HEK293 (cell line): Measurements from ENCODE around the gene IL1RAP.

ENCODE experiments used
- FEZF1 ChIP-seq: fragments of 450-650 bp; formaldehyde crosslinking; IDR thresholded peaks from 2 replicates; pipeline ENCODE4 v1.5.1; 2016; ENCODE audit warnings: missing biosample characterization, missing genetic modification characterization
- GLIS2 ChIP-seq: fragments of 450-650 bp; formaldehyde crosslinking; IDR thresholded peaks from 2 replicates; pipeline ENCODE4 v1.5.1; 2016; ENCODE audit warnings: missing biosample characterization, missing genetic modification characterization
- IKZF3 ChIP-seq: fragments of 450-650 bp; IDR thresholded peaks from 2 replicates; pipeline ENCODE4 v1.5.0; 2018; ENCODE audit warnings: missing biosample characterization, mild to moderate bottlenecking, missing genetic modification characterization, moderate library complexity
- KLF7 ChIP-seq: fragments of 450-650 bp; formaldehyde crosslinking; IDR thresholded peaks from 2 replicates; pipeline ENCODE4 v1.5.1; 2016; ENCODE audit warnings: missing biosample characterization, missing genetic modification characterization, borderline replicate concordance
- MYNN ChIP-seq: fragments of 450-650 bp; formaldehyde crosslinking; IDR thresholded peaks from 2 replicates; pipeline ENCODE4 v1.5.1; 2016; ENCODE audit warnings: missing biosample characterization, missing genetic modification characterization, borderline replicate concordance
- ZBTB17 ChIP-seq: fragments of 450-650 bp; formaldehyde crosslinking; IDR thresholded peaks from 2 replicates; pipeline ENCODE4 v1.5.1; 2016; ENCODE audit warnings: missing biosample characterization, missing genetic modification characterization
- ZBTB48 ChIP-seq: fragments of 450-650 bp; formaldehyde crosslinking; IDR thresholded peaks from 2 replicates; pipeline ENCODE4 v1.5.1; 2016; ENCODE audit warnings: missing biosample characterization, missing genetic modification characterization
- ZNF221 ChIP-seq: fragments of 450-650 bp; formaldehyde crosslinking; IDR thresholded peaks from 2 replicates; pipeline ENCODE4 v1.5.1; 2017; ENCODE audit warnings: missing biosample characterization, missing genetic modification characterization, borderline replicate concordance
- ZNF223 ChIP-seq: fragments of 450-650 bp; formaldehyde crosslinking; IDR thresholded peaks from 2 replicates; pipeline ENCODE4 v1.5.1; 2016; ENCODE audit warnings: missing biosample characterization, missing genetic modification characterization
- ZNF280D ChIP-seq: fragments of 450-650 bp; formaldehyde crosslinking; IDR thresholded peaks from 2 replicates; pipeline ENCODE4 v1.5.1; 2016; ENCODE audit warnings: missing biosample characterization, missing genetic modification characterization
- ZNF335 ChIP-seq: fragments of 450-650 bp; formaldehyde crosslinking; conservative IDR thresholded peaks from 2 replicates; pipeline ENCODE4 v1.5.1; 2016; ENCODE audit warnings: missing biosample characterization, missing genetic modification characterization
- ZNF391 ChIP-seq: fragments of 450-650 bp; formaldehyde crosslinking; IDR thresholded peaks from 2 replicates; pipeline ENCODE4 v1.5.1; 2016; ENCODE audit warnings: low read depth, missing biosample characterization, missing genetic modification characterization, borderline replicate concordance
- ZNF404 ChIP-seq: fragments of 450-650 bp; formaldehyde crosslinking; IDR thresholded peaks from 2 replicates; pipeline ENCODE4 v1.5.1; 2017; ENCODE audit warnings: missing biosample characterization, missing genetic modification characterization
- ZNF423 ChIP-seq: fragments of 450-650 bp; formaldehyde crosslinking; IDR thresholded peaks from 2 replicates; pipeline ENCODE4 v1.5.1; 2016; ENCODE audit warnings: missing biosample characterization, missing genetic modification characterization
- ZNF426 ChIP-seq: fragments of 450-650 bp; formaldehyde crosslinking; IDR thresholded peaks from 2 replicates; pipeline ENCODE4 v1.5.1; 2017; ENCODE audit warnings: missing biosample characterization, missing genetic modification characterization, mild to moderate bottlenecking, inconsistent platforms, moderate library complexity
- ZNF510 ChIP-seq: fragments of 450-650 bp; formaldehyde crosslinking; IDR thresholded peaks from 2 replicates; pipeline ENCODE4 v1.5.1; 2018; ENCODE audit warnings: mild to moderate bottlenecking, missing genetic modification characterization, missing biosample characterization; ENCODE audit not compliant: insufficient replicate concordance
- ZNF600 ChIP-seq: fragments of 450-650 bp; formaldehyde crosslinking; IDR thresholded peaks from 2 replicates; pipeline ENCODE4 v1.5.1; 2016; ENCODE audit warnings: missing biosample characterization, missing genetic modification characterization
- ZNF692 ChIP-seq: fragments of 450-650 bp; formaldehyde crosslinking; IDR thresholded peaks from 2 replicates; pipeline ENCODE4 v1.5.1; 2016; ENCODE audit warnings: missing biosample characterization, missing genetic modification characterization
- ZNF768 ChIP-seq: fragments of 450-650 bp; formaldehyde crosslinking; IDR thresholded peaks from 2 replicates; pipeline ENCODE4 v1.5.1; 2018; ENCODE audit warnings: missing biosample characterization, mild to moderate bottlenecking, missing genetic modification characterization
- ZNF785 ChIP-seq: fragments of 450-650 bp; formaldehyde crosslinking; IDR thresholded peaks from 2 replicates; pipeline ENCODE4 v1.5.1; 2016; ENCODE audit warnings: missing biosample characterization, missing genetic modification characterization
- ZNF843 ChIP-seq: fragments of 450-650 bp; formaldehyde crosslinking; IDR thresholded peaks from 2 replicates; pipeline ENCODE4 v1.5.1; 2016; ENCODE audit warnings: missing biosample characterization, missing genetic modification characterization
- ZSCAN18 ChIP-seq: fragments of 450-650 bp; formaldehyde crosslinking; IDR thresholded peaks from 2 replicates; pipeline ENCODE4 v1.5.1; 2016; ENCODE audit warnings: missing biosample characterization, missing genetic modification characterization
- TF ChIP-seq, protein P1 (sequence below): fragments of 450-650 bp; formaldehyde crosslinking; IDR thresholded peaks from 2 replicates; pipeline ENCODE4 v1.5.1; 2016; ENCODE audit warnings: missing biosample characterization, missing genetic modification characterization
- TF ChIP-seq, protein P2 (sequence below): fragments of 450-650 bp; formaldehyde crosslinking; IDR thresholded peaks from 2 replicates; pipeline ENCODE4 v1.5.1; 2016; ENCODE audit warnings: missing biosample characterization, missing genetic modification characterization

IL1RAP gene

GRCh38 chr3:190513409-190514370, at the start of gene IL1RAP (continued):
- TF ChIP-seq ZNF335 (tag by site-specific recombination) (peak; percentile 67), ZSCAN18 (tag by site-specific recombination) (no peak), ZNF221 (tag by site-specific recombination) (no peak), ZNF692 (tag by site-specific recombination) (no peak; the same call in none of the 2 replicates), ZBTB17 (peak; percentile 99), FEZF1 (tag by site-specific recombination) (no peak), IKZF3 (tag by site-specific recombination) (peak; percentile 91), ZNF600 (tag by site-specific recombination) (peak; percentile 84), ZNF280D (tag by site-specific recombination) (no peak), ZNF843 (tag by site-specific recombination) (no peak), ZNF223 (tag by site-specific recombination) (0 out of 2 replicates have a peak, but pooled peaks have one; percentile 45), ZNF404 (tag by site-specific recombination) (no peak), ZNF785 (tag by site-specific recombination) (no peak), ZNF423 (tag by site-specific recombination) (no peak), MYNN (tag by site-specific recombination) (no peak), ZNF426 (no peak), KLF7 (no peak), ZNF510 (no peak), ZNF768 (tag by site-specific recombination) (no peak), ZNF391 (tag by site-specific recombination) (no peak), GLIS2 (tag by site-specific recombination) (no peak), ZBTB48 (0 out of 2 replicates have a peak, but pooled peaks have one; percentile 26)
- TF ChIP-seq, protein P1, sequence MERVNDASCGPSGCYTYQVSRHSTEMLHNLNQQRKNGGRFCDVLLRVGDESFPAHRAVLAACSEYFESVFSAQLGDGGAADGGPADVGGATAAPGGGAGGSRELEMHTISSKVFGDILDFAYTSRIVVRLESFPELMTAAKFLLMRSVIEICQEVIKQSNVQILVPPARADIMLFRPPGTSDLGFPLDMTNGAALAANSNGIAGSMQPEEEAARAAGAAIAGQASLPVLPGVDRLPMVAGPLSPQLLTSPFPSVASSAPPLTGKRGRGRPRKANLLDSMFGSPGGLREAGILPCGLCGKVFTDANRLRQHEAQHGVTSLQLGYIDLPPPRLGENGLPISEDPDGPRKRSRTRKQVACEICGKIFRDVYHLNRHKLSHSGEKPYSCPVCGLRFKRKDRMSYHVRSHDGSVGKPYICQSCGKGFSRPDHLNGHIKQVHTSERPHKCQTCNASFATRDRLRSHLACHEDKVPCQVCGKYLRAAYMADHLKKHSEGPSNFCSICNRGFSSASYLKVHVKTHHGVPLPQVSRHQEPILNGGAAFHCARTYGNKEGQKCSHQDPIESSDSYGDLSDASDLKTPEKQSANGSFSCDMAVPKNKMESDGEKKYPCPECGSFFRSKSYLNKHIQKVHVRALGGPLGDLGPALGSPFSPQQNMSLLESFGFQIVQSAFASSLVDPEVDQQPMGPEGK (tag by site-specific recombination) = no peak
- TF ChIP-seq, protein P2, sequence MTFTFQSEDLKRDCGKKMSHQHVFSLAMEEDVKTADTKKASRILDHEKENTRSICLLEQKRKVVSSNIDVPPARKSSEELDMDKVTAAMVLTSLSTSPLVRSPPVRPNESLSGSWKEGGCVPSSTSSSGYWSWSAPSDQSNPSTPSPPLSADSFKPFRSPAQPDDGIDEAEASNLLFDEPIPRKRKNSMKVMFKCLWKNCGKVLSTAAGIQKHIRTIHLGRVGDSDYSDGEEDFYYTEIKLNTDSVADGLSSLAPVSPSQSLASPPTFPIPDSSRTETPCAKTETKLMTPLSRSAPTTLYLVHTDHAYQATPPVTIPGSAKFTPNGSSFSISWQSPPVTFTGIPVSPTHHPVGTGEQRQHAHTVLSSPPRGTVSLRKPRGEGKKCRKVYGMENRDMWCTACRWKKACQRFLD (tag by site-specific recombination) = no peak
